Measurements from ENCODE around the gene ZNF536. TPM values are rescaled to one million over a fixed set of nuclear protein-coding genes. Genes with fewer than 3 reads are reported as not detected.

The ZNF536 gene
- total and polyA plus RNA-seq, 12 donors: 0.22 to 10.7 (median 3.7) TPM

- Histone ChIP-seq H3K4me1 (peaks cover 0 to 15% (median 0%) of the 10 kb centered on the region in 9 donors), H3K36me3 (no peaks in the 10 kb centered on the region), H3K4me3 (peak overlapping the region in 2 of 10 donors; percentile 0 to 3), H3K27me3 (no peaks in the 10 kb centered on the region), H3K9me3 (no peaks in the 10 kb centered on the region), H3K27ac (peak overlapping the region in 4 of 10 donors; percentile 39 to 48 (median 42))
- intact Hi-C loops (cut with DNase I): no loop called here
- ATAC-seq (peak; percentile 51 to 97 (median 90)), DNase-seq (peak; percentile 48 to 68)
- TF ChIP-seq CTCF (IDR thresholded peaks at IDR 0.05): no peak
- WGBS, 2 donors: 46 to 51% methylated on average over 12 of the region's 12 CpGs
Observed at GRCh38 chr19:30325676-30326392, 46.4 kb upstream of the ZNF536 start.

DNA sequence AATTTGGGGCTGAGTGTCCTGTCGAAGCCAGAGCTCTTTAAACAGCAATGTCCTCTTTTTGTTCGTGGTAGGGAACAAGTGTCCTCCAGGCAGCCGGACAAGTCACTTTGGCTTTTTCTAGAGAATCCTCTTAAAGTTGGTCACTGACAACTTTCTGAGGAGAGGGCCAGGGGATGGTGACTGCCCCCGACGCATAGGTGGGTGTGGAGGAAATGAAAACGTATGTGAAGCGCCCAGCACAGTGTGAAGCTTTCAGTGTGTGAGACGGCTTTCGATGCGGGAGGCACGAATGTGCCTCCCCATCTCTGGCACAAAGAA is 45.8 kb upstream of the ZNF536 start:
- intact Hi-C loops (cut with DNase I): no loop called here
- ATAC-seq (peak in 3 of 8 donors; percentile 19 to 32 (median 20)), DNase-seq (no peak)
- no peaks in the 10 kb centered on the region for H3K9me3 ChIP-seq
- H3K36me3 ChIP-seq: no peaks in the 10 kb centered on the region
- no peak for TF ChIP-seq CTCF (IDR thresholded peaks at IDR 0.05)
- peaks cover 0 to 15% (median 0%) of the 10 kb centered on the region in 9 donors for H3K4me1 ChIP-seq
- no peaks in the 10 kb centered on the region for H3K27me3 ChIP-seq
- H3K4me3 ChIP-seq: no peak overlapping the region
- WGBS, 2 donors: 68 to 71% methylated on average over 11 of the region's 11 CpGs
- H3K27ac ChIP-seq: peak overlapping the region in 4 of 10 donors; percentile 39 to 48 (median 42)

GRCh38 chr19:30327331-30327730 is 44.9 kb upstream of the ZNF536 start:
- ATAC-seq (no peak), DNase-seq (no peak)
- no peak for TF ChIP-seq CTCF (IDR thresholded peaks at IDR 0.05)
- Histone ChIP-seq H3K4me1 (peaks cover 0 to 15% (median 0%) of the 10 kb centered on the region in 9 donors), H3K4me3 (no peak overlapping the region), H3K27ac (no peak overlapping the region), H3K27me3 (no peaks in the 10 kb centered on the region), H3K36me3 (no peaks in the 10 kb centered on the region), H3K9me3 (no peaks in the 10 kb centered on the region)
- 90 to 91% methylated on average over 3 of the region's 3 CpGs for WGBS, 2 donors
- intact Hi-C loops (cut with DNase I): no loop called here

GRCh38 chr19:30328096-30328495 is 44.1 kb upstream of the ZNF536 start:
- Histone ChIP-seq H3K27ac (no peak overlapping the region), H3K4me3 (no peak overlapping the region), H3K9me3 (no peaks in the 10 kb centered on the region), H3K4me1 (peaks cover 0 to 15% (median 0%) of the 10 kb centered on the region in 9 donors), H3K36me3 (no peaks in the 10 kb centered on the region), H3K27me3 (no peaks in the 10 kb centered on the region)
- DNase-seq (no peak), ATAC-seq (no peak)
- no peak for TF ChIP-seq CTCF (IDR thresholded peaks at IDR 0.05)
- 91 to 95% methylated on average over 3 of the region's 3 CpGs for WGBS, 2 donors
- intact Hi-C loops (cut with DNase I): no loop called here
